Measurements from ENCODE around the gene PRKACA. TPM values are rescaled to one million over a fixed set of nuclear protein-coding genes. Genes with fewer than 3 reads are reported as not detected.

The PRKACA gene
- total and polyA plus RNA-seq, 10 of the 15 experiments (the other 5 are each of a cell fraction or from before 2014, with no cell fraction given): 0.53 to 68.5 (median 11.2) TPM

DNA sequence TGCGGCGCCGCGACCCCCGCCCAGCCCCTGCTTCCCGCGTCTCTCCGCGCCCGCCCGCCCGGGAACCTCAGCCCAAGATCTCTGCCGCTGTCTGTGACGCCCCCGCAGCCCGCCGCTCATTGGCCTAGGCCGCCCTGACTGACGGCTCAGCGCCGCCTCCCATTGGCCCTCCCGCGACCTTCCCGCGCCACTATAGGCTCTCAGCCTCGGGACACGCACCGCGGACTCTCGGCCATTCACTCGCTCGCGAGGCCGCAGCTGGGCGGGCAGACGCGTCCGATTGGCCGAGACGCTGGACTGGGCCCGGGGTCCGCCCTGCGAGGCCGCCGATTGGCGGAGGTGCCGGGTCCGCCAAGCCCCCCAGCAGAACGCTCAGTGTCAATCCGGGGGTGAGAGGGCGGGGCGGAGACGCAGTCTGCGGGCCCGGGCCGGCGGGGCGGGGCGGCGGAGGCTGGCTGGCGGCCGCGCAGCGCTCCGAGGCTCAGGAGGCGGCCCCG lies at the start of gene PRKACA (continued):
- TF ChIP-seq, protein P1, sequence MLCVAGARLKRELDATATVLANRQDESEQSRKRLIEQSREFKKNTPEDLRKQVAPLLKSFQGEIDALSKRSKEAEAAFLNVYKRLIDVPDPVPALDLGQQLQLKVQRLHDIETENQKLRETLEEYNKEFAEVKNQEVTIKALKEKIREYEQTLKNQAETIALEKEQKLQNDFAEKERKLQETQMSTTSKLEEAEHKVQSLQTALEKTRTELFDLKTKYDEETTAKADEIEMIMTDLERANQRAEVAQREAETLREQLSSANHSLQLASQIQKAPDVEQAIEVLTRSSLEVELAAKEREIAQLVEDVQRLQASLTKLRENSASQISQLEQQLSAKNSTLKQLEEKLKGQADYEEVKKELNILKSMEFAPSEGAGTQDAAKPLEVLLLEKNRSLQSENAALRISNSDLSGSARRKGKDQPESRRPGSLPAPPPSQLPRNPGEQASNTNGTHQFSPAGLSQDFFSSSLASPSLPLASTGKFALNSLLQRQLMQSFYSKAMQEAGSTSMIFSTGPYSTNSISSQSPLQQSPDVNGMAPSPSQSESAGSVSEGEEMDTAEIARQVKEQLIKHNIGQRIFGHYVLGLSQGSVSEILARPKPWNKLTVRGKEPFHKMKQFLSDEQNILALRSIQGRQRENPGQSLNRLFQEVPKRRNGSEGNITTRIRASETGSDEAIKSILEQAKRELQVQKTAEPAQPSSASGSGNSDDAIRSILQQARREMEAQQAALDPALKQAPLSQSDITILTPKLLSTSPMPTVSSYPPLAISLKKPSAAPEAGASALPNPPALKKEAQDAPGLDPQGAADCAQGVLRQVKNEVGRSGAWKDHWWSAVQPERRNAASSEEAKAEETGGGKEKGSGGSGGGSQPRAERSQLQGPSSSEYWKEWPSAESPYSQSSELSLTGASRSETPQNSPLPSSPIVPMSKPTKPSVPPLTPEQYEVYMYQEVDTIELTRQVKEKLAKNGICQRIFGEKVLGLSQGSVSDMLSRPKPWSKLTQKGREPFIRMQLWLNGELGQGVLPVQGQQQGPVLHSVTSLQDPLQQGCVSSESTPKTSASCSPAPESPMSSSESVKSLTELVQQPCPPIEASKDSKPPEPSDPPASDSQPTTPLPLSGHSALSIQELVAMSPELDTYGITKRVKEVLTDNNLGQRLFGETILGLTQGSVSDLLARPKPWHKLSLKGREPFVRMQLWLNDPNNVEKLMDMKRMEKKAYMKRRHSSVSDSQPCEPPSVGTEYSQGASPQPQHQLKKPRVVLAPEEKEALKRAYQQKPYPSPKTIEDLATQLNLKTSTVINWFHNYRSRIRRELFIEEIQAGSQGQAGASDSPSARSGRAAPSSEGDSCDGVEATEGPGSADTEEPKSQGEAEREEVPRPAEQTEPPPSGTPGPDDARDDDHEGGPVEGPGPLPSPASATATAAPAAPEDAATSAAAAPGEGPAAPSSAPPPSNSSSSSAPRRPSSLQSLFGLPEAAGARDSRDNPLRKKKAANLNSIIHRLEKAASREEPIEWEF (IDR thresholded peaks at IDR 0.05; ENCODE audit: insufficient replicate concordance, low read depth, low read length): no peak
- TF ChIP-seq NFYA (IDR thresholded peaks at IDR 0.05; ENCODE audit: borderline replicate concordance, low read depth, low read length) (peak; percentile 80), NFYB (IDR thresholded peaks at IDR 0.05; ENCODE audit: insufficient read depth, low read depth, low read length) (peak; percentile 98), CHD4 (IDR thresholded peaks at IDR 0.05) (no peak), CBX5 (IDR thresholded peaks at IDR 0.05; ENCODE audit: low read depth) (no peak), HDAC6 (IDR thresholded peaks at IDR 0.05; ENCODE audit: unreplicated experiment) (no peak), ZNF217 (IDR thresholded peaks at IDR 0.05) (no peak), HDGF (IDR thresholded peaks at IDR 0.05) (peak; percentile 67; the same call in 1 of the 2 replicates), ZBTB40 (IDR thresholded peaks at IDR 0.05; ENCODE audit: borderline replicate concordance) (no peak; the same call in 1 of the 2 replicates), ZNF207 (IDR thresholded peaks at IDR 0.05; ENCODE audit: borderline replicate concordance) (no peak), NRF1 (conservative IDR thresholded peaks at IDR 0.05; ENCODE audit: low read depth, low read length) (no peak), RELB (IDR thresholded peaks at IDR 0.05; ENCODE audit: low read depth) (no peak), SP1 (IDR thresholded peaks at IDR 0.05; ENCODE audit: low read depth, low read length) (peak; percentile 100), RFX5 (IDR thresholded peaks at IDR 0.05; ENCODE audit: low read depth, low read length) (peak; percentile 81; the same call in 1 of the 2 replicates), ZNF24 (IDR thresholded peaks at IDR 0.05) (no peak)
- TF ChIP-seq, protein P2, sequence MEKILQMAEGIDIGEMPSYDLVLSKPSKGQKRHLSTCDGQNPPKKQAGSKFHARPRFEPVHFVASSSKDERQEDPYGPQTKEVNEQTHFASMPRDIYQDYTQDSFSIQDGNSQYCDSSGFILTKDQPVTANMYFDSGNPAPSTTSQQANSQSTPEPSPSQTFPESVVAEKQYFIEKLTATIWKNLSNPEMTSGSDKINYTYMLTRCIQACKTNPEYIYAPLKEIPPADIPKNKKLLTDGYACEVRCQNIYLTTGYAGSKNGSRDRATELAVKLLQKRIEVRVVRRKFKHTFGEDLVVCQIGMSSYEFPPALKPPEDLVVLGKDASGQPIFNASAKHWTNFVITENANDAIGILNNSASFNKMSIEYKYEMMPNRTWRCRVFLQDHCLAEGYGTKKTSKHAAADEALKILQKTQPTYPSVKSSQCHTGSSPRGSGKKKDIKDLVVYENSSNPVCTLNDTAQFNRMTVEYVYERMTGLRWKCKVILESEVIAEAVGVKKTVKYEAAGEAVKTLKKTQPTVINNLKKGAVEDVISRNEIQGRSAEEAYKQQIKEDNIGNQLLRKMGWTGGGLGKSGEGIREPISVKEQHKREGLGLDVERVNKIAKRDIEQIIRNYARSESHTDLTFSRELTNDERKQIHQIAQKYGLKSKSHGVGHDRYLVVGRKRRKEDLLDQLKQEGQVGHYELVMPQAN (conservative IDR thresholded peaks at IDR 0.05): no peak

Data from GM12878 (cell line).